Stimulated activated CD4-positive, alpha-beta T cell treated with anti-CD3 and anti-CD28 coated beads, Interleukin-4, amount 100 ng/mL, for 48 hours (primary cell): ENCODE data around the gene P3H2.

Experiments
- DNase-seq, 2 donors: peaks; one replicate each; pipeline ENCODE4 v3.0.0-alpha.2; 2020; ENCODE audit warnings: low read depth in 2 of 2

The P3H2 gene

GRCh38 chr3:190017521-190018288, 103.0 kb downstream of the P3H2 start:
- DNase-seq, result no peak

GRCh38 chr3:190016966-190017365, 103.7 kb downstream of the P3H2 start:
- no peak for DNase-seq

GRCh38 chr3:190014940-190015339, 105.8 kb downstream of the P3H2 start:
- DNase-seq, result no peak

- DNase-seq, result no peak
Measured at GRCh38 chr3:190013943-190014924, 106.5 kb downstream of the P3H2 start.

- DNase-seq, result no peak
Measured at GRCh38 chr3:190012784-190013183, 107.9 kb downstream of the P3H2 start.

GRCh38 chr3:190012314-190012782, 108.3 kb downstream of the P3H2 start:
- DNase-seq, result no peak

GRCh38 chr3:190010486-190010885, 110.2 kb downstream of the P3H2 start:
- no peak for DNase-seq

GRCh38 chr3:190009614-190010013, 111.1 kb downstream of the P3H2 start:
- no peak for DNase-seq

- DNase-seq, result no peak
Measured at GRCh38 chr3:190008432-190008831, 112.3 kb downstream of the P3H2 start.

- no peak for DNase-seq
Measured at GRCh38 chr3:190005343-190006113, 115.2 kb downstream of the P3H2 start.

- DNase-seq, result no peak
Measured at GRCh38 chr3:190004656-190005055, 116.0 kb downstream of the P3H2 start.

GRCh38 chr3:190003681-190004123, 117.0 kb downstream of the P3H2 start:
- no peak for DNase-seq

GRCh38 chr3:190003068-190003467, 117.6 kb downstream of the P3H2 start:
- no peak for DNase-seq

GRCh38 chr3:190001426-190001825, 119.3 kb downstream of the P3H2 start:
- DNase-seq, result no peak

- DNase-seq, result no peak
Measured at GRCh38 chr3:190000861-190001196, 119.9 kb downstream of the P3H2 start.

- DNase-seq, result no peak
Measured at GRCh38 chr3:190000187-190000860, 120.4 kb downstream of the P3H2 start.

- no peak for DNase-seq
Measured at GRCh38 chr3:189999718-190000117, 121.0 kb downstream of the P3H2 start.

- DNase-seq, result no peak
Measured at GRCh38 chr3:189995129-189995528, 125.6 kb downstream of the P3H2 start.

GRCh38 chr3:189990826-189991225, 129.9 kb downstream of the P3H2 start:
- DNase-seq, result no peak

- DNase-seq, result no peak
Measured at GRCh38 chr3:189988854-189989253, 131.8 kb downstream of the P3H2 start.

GRCh38 chr3:189988322-189988721, 132.4 kb downstream of the P3H2 start:
- DNase-seq, result no peak
